Progenitor cell of endocrine pancreas (in vitro differentiated cells): ENCODE measurements around the gene TMC8. TPM values are rescaled to one million over a fixed set of nuclear protein-coding genes. Genes with fewer than 3 reads are reported as not detected.

Experiments used
- DNase-seq: peaks from one replicate; pipeline ENCODE4 v3.0.0; 2021; ENCODE audit warnings: low spot score; ENCODE audit not compliant: unreplicated experiment
- H3K27ac Mint-ChIP-seq: 2 replicates; pipeline ENCODE4 v1.8.0; 2021; ENCODE audit warnings: mild to moderate bottlenecking, moderate library complexity, mixed read lengths
- H3K27me3 Mint-ChIP-seq: 2 replicates; pipeline ENCODE4 v1.8.0; 2021; ENCODE audit warnings: mixed read lengths
- H3K36me3 Mint-ChIP-seq: 2 replicates; pipeline ENCODE4 v1.8.0; 2022; ENCODE audit warnings: mixed read lengths; ENCODE audit not compliant: insufficient read depth
- H3K4me1 Mint-ChIP-seq: 2 replicates; pipeline ENCODE4 v1.8.0; 2021; ENCODE audit warnings: low read depth, mixed read lengths
- H3K4me3 Mint-ChIP-seq: 2 replicates; pipeline ENCODE4 v1.8.0; 2021; ENCODE audit warnings: low read depth, mild to moderate bottlenecking, moderate library complexity, mixed read lengths
- H3K9me3 Mint-ChIP-seq: 2 replicates; pipeline ENCODE4 v1.8.0; 2021; ENCODE audit warnings: low read depth, mixed read lengths
- total RNA-seq: library from RNA; stranded (reverse); gene quantifications from 2 replicates; pipeline ENCODE4 v1.2.1, GENCODE V29; 2021
- TF ChIP-seq, protein P1 (sequence below): fragments of 200-600 bp; sonication (generic); IDR thresholded peaks from one replicate; pipeline ENCODE4 v1.5.0; 2021; ENCODE audit warnings: antibody characterized with exemption, mild to moderate bottlenecking; ENCODE audit not compliant: unreplicated experiment

The TMC8 gene
- total RNA-seq, 1 donor from 2014 or later, result 0.12 TPM

- H3K4me3 Mint-ChIP-seq, result no peak overlapping the region
- H3K27ac Mint-ChIP-seq, result peak overlapping the region; percentile 62
- TF ChIP-seq, protein P1, sequence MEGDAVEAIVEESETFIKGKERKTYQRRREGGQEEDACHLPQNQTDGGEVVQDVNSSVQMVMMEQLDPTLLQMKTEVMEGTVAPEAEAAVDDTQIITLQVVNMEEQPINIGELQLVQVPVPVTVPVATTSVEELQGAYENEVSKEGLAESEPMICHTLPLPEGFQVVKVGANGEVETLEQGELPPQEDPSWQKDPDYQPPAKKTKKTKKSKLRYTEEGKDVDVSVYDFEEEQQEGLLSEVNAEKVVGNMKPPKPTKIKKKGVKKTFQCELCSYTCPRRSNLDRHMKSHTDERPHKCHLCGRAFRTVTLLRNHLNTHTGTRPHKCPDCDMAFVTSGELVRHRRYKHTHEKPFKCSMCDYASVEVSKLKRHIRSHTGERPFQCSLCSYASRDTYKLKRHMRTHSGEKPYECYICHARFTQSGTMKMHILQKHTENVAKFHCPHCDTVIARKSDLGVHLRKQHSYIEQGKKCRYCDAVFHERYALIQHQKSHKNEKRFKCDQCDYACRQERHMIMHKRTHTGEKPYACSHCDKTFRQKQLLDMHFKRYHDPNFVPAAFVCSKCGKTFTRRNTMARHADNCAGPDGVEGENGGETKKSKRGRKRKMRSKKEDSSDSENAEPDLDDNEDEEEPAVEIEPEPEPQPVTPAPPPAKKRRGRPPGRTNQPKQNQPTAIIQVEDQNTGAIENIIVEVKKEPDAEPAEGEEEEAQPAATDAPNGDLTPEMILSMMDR, result no peak
- peaks cover 6% of the 10 kb centered on the region for H3K9me3 Mint-ChIP-seq
- no peak for DNase-seq
- peaks cover 30% of the 10 kb centered on the region for H3K36me3 Mint-ChIP-seq
- H3K4me1 Mint-ChIP-seq, result peaks cover 1% of the 10 kb centered on the region
- no peaks in the 10 kb centered on the region for H3K27me3 Mint-ChIP-seq
These were observed 24.4 kb upstream of the TMC8 start for GRCh38 chr17:78106211-78106610.

DNA sequence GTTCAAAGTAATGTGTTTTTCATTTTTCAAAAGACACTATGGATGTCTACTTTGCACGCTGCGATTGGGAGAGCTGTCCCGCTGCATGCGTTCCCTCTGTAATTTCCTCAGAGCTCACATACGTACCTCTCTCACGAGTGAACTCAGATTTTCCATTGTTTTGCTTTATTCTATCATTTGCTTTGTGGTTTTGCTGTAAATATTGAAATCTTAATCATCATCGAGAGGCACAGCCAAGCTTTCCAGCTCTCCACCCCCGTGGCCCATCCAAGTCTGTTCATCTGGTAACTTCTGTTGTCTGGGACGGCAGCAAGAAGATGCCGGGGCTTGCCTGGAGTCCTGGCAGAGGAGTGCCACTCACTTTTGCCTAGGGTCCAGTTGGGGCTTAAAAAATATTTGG is 23.1 kb upstream of the TMC8 start:
- Mint-ChIP-seq H3K27me3 (no peaks in the 10 kb centered on the region), H3K4me1 (peaks cover 1% of the 10 kb centered on the region), H3K4me3 (no peak overlapping the region), H3K27ac (no peak overlapping the region), H3K9me3 (no peaks in the 10 kb centered on the region), H3K36me3 (peaks cover 21% of the 10 kb centered on the region)
- no peak for DNase-seq
- TF ChIP-seq, protein P1, result no peak

DNA sequence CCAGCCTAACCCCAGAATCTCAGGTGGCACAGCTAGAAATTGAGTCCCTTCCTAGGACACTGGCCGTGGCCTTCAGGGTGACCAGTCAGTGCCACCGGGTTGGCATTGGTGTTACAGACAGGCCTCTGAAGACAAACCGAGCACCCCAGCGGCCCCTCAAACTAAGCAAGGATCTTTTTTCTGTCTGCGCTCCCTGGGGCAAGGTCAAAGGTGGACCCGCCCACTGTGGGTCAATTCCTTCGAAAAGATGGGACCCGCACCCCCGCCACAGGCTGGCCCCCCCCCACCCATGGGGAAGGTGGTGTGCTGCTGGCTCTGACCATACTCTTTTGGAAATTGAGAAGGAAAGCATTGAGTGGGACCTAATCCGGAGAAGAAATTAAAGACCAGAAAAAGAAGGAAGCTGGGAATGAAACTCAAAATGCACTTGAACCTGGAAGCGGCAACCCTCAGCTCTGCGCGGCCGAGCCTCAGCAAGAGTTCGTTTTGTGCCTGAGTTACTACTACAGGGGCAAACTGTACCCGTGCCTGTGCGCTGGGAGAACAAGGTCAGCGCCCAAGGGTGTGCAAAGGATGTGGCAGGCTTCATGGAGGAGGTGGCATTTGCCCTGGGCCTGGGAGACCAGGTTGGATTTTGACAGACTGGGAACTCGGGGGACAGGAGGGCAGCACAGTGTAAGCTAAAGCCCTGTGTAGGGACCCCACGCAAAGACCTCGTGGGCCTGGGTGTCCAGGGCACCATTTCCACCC is 22.4 kb upstream of the TMC8 start:
- TF ChIP-seq, protein P1, result no peak
- Mint-ChIP-seq H3K27ac (no peak overlapping the region), H3K4me1 (peaks cover 2% of the 10 kb centered on the region), H3K9me3 (no peaks in the 10 kb centered on the region), H3K27me3 (no peaks in the 10 kb centered on the region), H3K4me3 (no peak overlapping the region), H3K36me3 (peaks cover 23% of the 10 kb centered on the region)
- DNase-seq, result no peak

- no peak overlapping the region for H3K4me3 Mint-ChIP-seq
- no peaks in the 10 kb centered on the region for H3K27me3 Mint-ChIP-seq
- peaks cover 21% of the 10 kb centered on the region for H3K36me3 Mint-ChIP-seq
- H3K9me3 Mint-ChIP-seq, result no peaks in the 10 kb centered on the region
- TF ChIP-seq, protein P1, result no peak
- H3K27ac Mint-ChIP-seq, result no peak overlapping the region
- DNase-seq, result no peak
- H3K4me1 Mint-ChIP-seq, result peaks cover 2% of the 10 kb centered on the region
These were observed 21.7 kb upstream of the TMC8 start for GRCh38 chr17:78108726-78109488.

GRCh38 chr17:78109489-78109761 is 21.1 kb upstream of the TMC8 start:
- H3K27ac Mint-ChIP-seq, result no peak overlapping the region
- no peaks in the 10 kb centered on the region for H3K9me3 Mint-ChIP-seq
- no peak for DNase-seq
- peaks cover 22% of the 10 kb centered on the region for H3K36me3 Mint-ChIP-seq
- H3K4me1 Mint-ChIP-seq, result peaks cover 2% of the 10 kb centered on the region
- TF ChIP-seq, protein P1, result no peak
- no peak overlapping the region for H3K4me3 Mint-ChIP-seq
- H3K27me3 Mint-ChIP-seq, result no peaks in the 10 kb centered on the region
